Astrocyte of the hippocampus (primary cell): ENCODE measurements around the gene ANKIB1.
"Not testable (repeated sequence)": the region's sequence is repeated elsewhere in the genome, so short reads cannot be mapped to it uniquely, and the experiment has no call there.

Experiments
- DNase-seq: peaks from one replicate; pipeline ENCODE4 v3.0.0; 2011; ENCODE audit warnings: low read depth, low spot score

ANKIB1 gene

GRCh38 chr7:92402920-92403759, 157.4 kb downstream of the ANKIB1 start:
- peak; percentile 51 for DNase-seq

- DNase-seq: no peak
Observed at GRCh38 chr7:92403760-92404074, 157.9 kb downstream of the ANKIB1 start.

GRCh38 chr7:92404170-92404614, 158.4 kb downstream of the ANKIB1 start:
- DNase-seq: no peak

- DNase-seq: no peak
Observed at GRCh38 chr7:92409357-92409756, 163.6 kb downstream of the ANKIB1 start.

GRCh38 chr7:92410162-92410561, 164.4 kb downstream of the ANKIB1 start:
- not testable (repeated sequence) for DNase-seq

- no peak for DNase-seq
Observed at GRCh38 chr7:92412745-92413144, 167.0 kb downstream of the ANKIB1 start.

- DNase-seq: no peak
Observed at GRCh38 chr7:92413550-92413949, 167.8 kb downstream of the ANKIB1 start.

- DNase-seq: no peak
Observed at GRCh38 chr7:92415225-92415624, 169.5 kb downstream of the ANKIB1 start.

GRCh38 chr7:92417913-92418312, 172.1 kb downstream of the ANKIB1 start:
- no peak for DNase-seq

GRCh38 chr7:92421676-92422435, 176.1 kb downstream of the ANKIB1 start:
- DNase-seq: no peak

- no peak for DNase-seq
Observed at GRCh38 chr7:92422926-92423325, 177.2 kb downstream of the ANKIB1 start.

GRCh38 chr7:92423710-92424131, 177.9 kb downstream of the ANKIB1 start:
- no peak for DNase-seq

GRCh38 chr7:92425311-92425947, 179.7 kb downstream of the ANKIB1 start:
- no peak for DNase-seq

GRCh38 chr7:92427193-92427592, 181.4 kb downstream of the ANKIB1 start:
- DNase-seq: no peak

- DNase-seq: no peak
Observed at GRCh38 chr7:92432299-92432946, 186.6 kb downstream of the ANKIB1 start.

GRCh38 chr7:92433019-92433418, 187.2 kb downstream of the ANKIB1 start:
- DNase-seq: no peak

GRCh38 chr7:92435542-92435941, 189.8 kb downstream of the ANKIB1 start:
- DNase-seq: no peak

- no peak for DNase-seq
Observed at GRCh38 chr7:92436612-92437445, 191.1 kb downstream of the ANKIB1 start.

- no peak for DNase-seq
Observed at GRCh38 chr7:92437956-92438491, 192.2 kb downstream of the ANKIB1 start.

GRCh38 chr7:92442720-92443119, 196.9 kb downstream of the ANKIB1 start:
- DNase-seq: not testable (repeated sequence)

- DNase-seq: no peak
Observed at GRCh38 chr7:92446869-92447344, 201.1 kb downstream of the ANKIB1 start.
